Colonic mucosa (tissue), 4 donors: ENCODE results near the gene PTPN18. TPM values are rescaled to one million over a fixed set of nuclear protein-coding genes. Genes with fewer than 3 reads are reported as not detected.

ENCODE experiments used
- DNase-seq: peaks from one replicate; pipeline ENCODE4 v3.0.0-alpha.2; 2020
- H3K27ac ChIP-seq: fragments of 200-600 bp; one replicate; pipeline ENCODE4 v1.8.0; 2021
- H3K27me3 ChIP-seq: fragments of 200-600 bp; one replicate; pipeline ENCODE4 v1.8.0; 2021
- H3K36me3 ChIP-seq: fragments of 200-600 bp; one replicate; pipeline ENCODE4 v1.8.0; 2021
- H3K4me1 ChIP-seq: fragments of 200-600 bp; one replicate; pipeline ENCODE4 v1.8.0; 2021; ENCODE audit warnings: mild to moderate bottlenecking
- H3K4me3 ChIP-seq: fragments of 200-600 bp; one replicate; pipeline ENCODE4 v1.8.0; 2021
- H3K9ac ChIP-seq, 2 donors: one replicate each; pipeline ENCODE4 v1.7.0; 2013; ENCODE audit warnings: control low read depth in 2 of 2, low read depth in 2 of 2, low read length in 2 of 2
- H3K9me3 ChIP-seq: fragments of 200-600 bp; one replicate; pipeline ENCODE4 v1.8.0; 2021
- CTCF ChIP-seq: fragments of 200-600 bp; IDR thresholded peaks from one replicate; pipeline ENCODE4 v1.8.0; 2022; ENCODE audit warnings: antibody characterized with exemption, mild to moderate bottlenecking
- intact Hi-C: fragments of 100-400 bp; cut with DNase I; formaldehyde crosslinking; loops from one replicate; pipeline ENCODE4 v1.14.1; 2022
- total RNA-seq, 2 donors: library from RNA; stranded (reverse); fragmentation: NEBNext Ultra II Directional in 1 of 2; extraction: Animal tissue kit (Norgen Biotek cat#: 25700) in 1 of 2; gene quantifications; one replicate each; pipeline ENCODE4 v1.2.1, GENCODE V29; 2021
- donor health status: healthy.
- donor health status: DM: no; HTN: no; CAD: no.
- donor health status: DM: no; HTN: no; CAD: no.

PTPN18 gene
- total RNA-seq, 2 donors from 2014 or later = 85.0 to 160 TPM

GRCh38 chr2:130374587-130375290 lies 18.9 kb downstream of the PTPN18 start:
- Histone ChIP-seq H3K4me3 (no peak overlapping the region), H3K4me1 (no peaks in the 10 kb centered on the region), H3K36me3 (no peaks in the 10 kb centered on the region), H3K27ac (no peak overlapping the region), H3K9ac (no peak overlapping the region), H3K27me3 (no peaks in the 10 kb centered on the region), H3K9me3 (no peaks in the 10 kb centered on the region)
- DNase-seq = no peak
- no peak for TF ChIP-seq CTCF
- intact Hi-C loops = no loop called here

- intact Hi-C loops = no loop called here
- no peak for TF ChIP-seq CTCF
- Histone ChIP-seq H3K9me3 (no peaks in the 10 kb centered on the region), H3K4me3 (no peak overlapping the region), H3K9ac (no peak overlapping the region), H3K4me1 (no peaks in the 10 kb centered on the region), H3K27me3 (no peaks in the 10 kb centered on the region), H3K36me3 (no peaks in the 10 kb centered on the region), H3K27ac (no peak overlapping the region)
- DNase-seq = no peak
These were observed 19.7 kb downstream of the PTPN18 start for GRCh38 chr2:130375291-130376266.

GRCh38 chr2:130376433-130377293 lies 20.8 kb downstream of the PTPN18 start:
- no peak for DNase-seq
- no peak overlapping the region for H3K4me3 ChIP-seq
- H3K36me3 ChIP-seq = no peaks in the 10 kb centered on the region
- intact Hi-C loops = no loop called here
- no peaks in the 10 kb centered on the region for H3K27me3 ChIP-seq
- H3K9me3 ChIP-seq = no peaks in the 10 kb centered on the region
- no peak overlapping the region for H3K27ac ChIP-seq
- no peaks in the 10 kb centered on the region for H3K4me1 ChIP-seq
- H3K9ac ChIP-seq = no peak overlapping the region
- no peak for TF ChIP-seq CTCF

GRCh38 chr2:130377491-130377890 lies 21.6 kb downstream of the PTPN18 start:
- TF ChIP-seq CTCF = no peak
- H3K27me3 ChIP-seq = no peaks in the 10 kb centered on the region
- no peak overlapping the region for H3K4me3 ChIP-seq
- intact Hi-C loops = no loop called here
- H3K4me1 ChIP-seq = no peaks in the 10 kb centered on the region
- H3K9me3 ChIP-seq = no peaks in the 10 kb centered on the region
- H3K27ac ChIP-seq = no peak overlapping the region
- no peak for DNase-seq
- no peaks in the 10 kb centered on the region for H3K36me3 ChIP-seq
- H3K9ac ChIP-seq = no peak overlapping the region

GRCh38 chr2:130378206-130378897 lies 22.5 kb downstream of the PTPN18 start:
- no peak overlapping the region for H3K27ac ChIP-seq
- TF ChIP-seq CTCF = no peak
- no peak overlapping the region for H3K4me3 ChIP-seq
- H3K4me1 ChIP-seq = no peaks in the 10 kb centered on the region
- DNase-seq = no peak
- intact Hi-C loops = no loop called here
- H3K9me3 ChIP-seq = no peaks in the 10 kb centered on the region
- H3K9ac ChIP-seq = no peak overlapping the region
- no peaks in the 10 kb centered on the region for H3K27me3 ChIP-seq
- no peaks in the 10 kb centered on the region for H3K36me3 ChIP-seq
